ENCODE data around the gene CAPG.

Gene CAPG

DNA sequence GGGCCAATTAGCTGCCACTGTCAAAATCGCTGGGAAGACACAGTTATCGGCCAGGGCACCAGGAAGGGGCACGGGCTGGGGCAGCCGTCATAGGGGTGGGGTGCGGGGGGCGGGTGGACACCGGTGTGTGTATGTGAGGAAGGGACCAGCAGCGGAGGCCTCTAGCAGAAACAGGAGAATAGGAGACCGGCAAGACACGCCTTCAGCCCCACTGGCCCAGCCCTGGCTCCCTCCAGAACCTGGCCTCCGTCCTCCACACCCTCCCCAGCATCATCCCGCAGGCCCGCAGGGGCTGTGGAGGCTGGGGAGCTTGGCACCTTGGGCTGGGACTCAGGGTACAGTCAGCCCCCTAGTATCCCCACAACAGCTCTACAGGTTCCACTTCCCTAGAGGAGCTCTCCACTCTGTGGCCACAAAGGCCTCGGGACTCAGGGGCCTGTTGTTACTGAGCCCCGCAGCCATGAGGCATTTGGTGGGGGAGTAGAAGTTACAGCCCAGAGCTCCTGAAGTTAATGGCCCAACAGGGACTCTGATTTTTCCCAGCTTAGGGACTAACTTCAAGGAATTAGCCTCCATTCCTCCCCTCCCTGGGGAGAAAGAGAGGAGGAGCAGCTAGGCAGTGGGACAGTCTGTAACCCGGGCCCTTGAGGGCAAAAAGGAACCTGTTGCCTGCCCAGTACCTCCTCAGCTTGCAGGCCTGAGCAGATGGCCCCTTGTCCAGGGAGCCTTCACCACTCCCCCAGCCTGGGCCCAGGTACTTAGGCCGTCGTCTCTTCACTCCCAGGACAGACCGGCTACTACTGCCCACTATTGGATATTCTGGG, 28.2 kb upstream of the CAPG start:
- no peak for DNase-seq (ENCODE audit: low spot score)

DNA sequence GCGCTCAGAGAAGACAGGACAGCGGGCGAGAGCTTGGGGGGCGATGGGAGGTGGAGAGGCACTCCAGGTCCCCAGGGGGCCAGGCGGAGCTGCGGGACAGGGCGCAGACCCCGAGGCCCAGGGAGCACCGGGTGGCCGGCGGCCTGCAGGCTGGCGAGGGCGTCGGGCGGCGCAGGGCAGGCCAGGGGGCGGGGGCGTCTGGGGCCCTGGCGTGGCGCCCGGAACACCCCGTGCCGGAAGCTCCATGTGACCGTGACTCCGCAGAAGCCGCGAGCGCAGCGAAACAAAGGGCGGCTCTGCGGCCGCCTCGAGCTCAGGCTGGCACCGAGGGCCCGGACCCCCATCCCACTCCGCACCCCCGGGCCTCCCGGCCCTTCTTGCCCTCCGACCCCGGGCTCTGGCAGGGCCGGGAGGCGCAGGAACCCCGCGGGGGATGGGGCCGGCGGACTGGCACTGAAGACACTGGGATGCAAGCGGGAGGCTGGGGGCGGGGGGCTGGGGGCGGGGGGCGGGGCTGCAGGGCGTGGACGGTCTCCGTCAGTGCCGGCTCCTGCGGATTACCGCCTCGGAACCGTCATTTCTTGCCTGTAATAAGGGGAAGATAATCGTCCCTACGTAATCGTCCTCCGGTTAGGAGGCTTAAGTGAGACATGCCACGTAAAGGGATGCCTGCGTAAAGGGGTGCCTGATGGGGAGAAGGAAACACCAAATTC, 27.5 kb upstream of the CAPG start:
- peak; percentile 84 for DNase-seq (ENCODE audit: low spot score)

DNA sequence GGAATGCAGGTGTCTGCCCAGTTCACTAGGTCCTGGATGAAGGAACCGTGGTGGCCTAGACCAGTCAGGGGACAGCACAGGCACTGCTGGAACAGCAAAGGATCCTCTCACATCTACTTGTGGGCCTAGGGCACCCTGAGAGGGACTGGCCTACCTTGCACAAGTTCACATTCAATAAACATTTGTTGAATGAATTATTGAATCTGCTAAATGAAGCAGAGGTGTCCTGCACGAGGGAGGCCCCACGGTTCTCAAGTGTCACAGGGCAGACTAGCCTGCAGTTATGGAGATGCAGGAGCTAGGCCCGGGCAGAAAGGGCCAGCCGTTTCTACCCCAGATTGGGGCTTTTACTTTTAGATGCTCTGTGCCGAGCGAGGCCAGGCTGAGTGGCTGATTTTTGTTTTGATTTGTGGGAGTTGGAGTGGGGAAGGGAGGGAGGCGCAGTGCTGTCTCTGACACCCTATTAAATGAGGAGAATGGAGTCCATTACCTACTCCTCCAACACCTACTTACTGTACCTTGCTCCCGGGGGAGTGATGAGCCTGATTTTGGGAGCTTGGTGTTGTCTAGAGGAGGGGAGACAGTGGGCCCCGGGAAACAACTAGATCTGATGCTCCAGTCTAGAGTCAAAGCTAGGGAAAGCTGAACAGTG, 26.8 kb upstream of the CAPG start:
- no peak for DNase-seq (ENCODE audit: low spot score)

DNA sequence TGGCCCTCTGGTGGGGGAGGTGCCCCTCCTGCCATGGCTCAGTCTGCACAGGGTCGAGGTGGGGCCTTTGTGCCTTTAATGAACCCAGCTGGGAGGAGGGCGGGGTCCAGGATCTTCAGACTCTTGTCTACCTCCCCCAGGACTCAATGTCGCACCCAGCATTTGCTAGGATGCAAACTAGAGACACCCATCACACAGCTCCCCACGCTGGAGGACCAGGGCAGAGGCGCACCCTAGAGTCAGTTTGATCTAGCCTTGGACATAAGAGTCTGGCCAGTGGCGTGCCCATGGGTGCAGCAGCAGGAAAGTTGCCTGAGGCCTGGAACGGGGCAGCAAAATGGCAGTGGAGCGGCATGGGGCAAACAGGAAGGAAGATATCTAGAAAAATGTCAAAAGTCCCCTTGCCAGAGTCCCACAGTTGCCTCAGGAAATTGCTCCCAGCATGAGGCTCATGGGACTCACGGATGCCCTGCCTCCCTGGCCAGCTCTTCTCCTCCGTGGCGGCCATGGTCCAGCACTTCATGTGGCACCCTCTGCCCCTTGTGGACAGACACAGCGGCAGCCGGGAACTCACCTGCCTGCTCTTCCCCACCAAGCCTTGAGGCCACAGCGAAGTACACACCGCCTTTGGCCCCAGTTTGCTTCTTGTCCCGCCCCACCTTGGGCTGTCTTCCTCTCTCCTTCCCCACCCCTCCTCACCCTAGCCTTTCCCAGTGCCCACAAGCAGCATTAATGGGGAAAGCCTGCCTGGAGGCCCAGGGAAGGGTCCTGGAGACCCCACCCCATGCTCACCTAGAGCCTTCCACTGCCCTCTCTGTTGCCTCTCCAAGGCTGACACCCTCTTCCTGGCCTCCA, 26.0 kb upstream of the CAPG start:
- DNase-seq (ENCODE audit: low spot score) = no peak

DNA sequence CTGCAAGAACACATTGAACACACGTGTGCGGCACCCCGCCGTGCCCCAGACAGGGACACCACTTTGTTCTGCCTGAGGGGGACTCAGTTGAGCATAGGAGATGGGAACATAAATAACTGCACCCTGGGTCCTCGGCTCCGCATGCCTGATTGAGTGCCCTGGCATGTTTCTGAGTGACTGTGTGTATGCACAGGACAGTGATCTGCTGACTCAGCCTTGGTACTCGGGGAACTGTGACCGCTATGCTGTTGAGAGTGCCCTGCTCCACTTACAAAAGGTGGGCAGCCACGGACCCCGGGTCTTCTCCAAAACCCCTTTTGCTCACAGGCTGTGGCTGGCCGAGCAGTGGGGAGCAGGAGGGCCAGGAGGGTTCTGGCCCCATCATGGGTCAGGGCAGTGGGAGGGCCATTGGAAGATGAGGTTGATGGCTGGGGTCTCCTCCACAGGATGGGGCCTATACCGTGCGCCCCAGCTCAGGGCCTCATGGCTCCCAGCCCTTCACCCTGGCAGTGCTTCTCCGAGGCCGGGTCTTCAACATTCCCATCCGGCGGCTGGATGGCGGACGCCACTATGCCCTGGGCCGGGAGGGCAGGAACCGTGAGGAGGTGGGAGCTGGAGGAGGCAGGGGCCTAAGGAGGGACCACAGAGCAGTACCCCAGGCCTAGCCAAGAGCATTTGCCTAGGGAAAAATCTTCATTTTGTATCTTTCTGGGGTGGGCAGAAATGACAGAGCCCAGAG, 25.2 kb upstream of the CAPG start:
- no peak for DNase-seq (ENCODE audit: low spot score)

DNA sequence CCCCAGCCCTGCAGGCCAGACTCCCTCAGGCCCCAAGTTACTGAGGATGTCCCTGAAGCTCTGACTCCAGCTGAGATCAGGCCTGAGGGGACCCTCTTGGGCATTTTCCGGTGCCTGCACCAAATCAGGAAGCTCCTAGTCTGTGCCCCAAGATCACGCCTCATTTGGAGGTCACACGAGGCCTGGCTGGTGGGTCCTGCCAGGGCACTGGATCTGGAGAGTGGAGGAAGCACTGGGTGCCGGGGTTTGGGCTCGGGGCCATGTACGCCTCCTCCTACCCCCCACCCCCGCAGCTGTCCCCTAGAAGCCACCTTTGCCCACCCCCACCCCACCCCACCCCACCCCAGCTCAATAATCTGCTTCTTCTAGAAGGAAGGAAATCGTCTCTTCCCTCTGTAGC, 24.5 kb upstream of the CAPG start:
- DNase-seq (ENCODE audit: low spot score) = no peak

DNA sequence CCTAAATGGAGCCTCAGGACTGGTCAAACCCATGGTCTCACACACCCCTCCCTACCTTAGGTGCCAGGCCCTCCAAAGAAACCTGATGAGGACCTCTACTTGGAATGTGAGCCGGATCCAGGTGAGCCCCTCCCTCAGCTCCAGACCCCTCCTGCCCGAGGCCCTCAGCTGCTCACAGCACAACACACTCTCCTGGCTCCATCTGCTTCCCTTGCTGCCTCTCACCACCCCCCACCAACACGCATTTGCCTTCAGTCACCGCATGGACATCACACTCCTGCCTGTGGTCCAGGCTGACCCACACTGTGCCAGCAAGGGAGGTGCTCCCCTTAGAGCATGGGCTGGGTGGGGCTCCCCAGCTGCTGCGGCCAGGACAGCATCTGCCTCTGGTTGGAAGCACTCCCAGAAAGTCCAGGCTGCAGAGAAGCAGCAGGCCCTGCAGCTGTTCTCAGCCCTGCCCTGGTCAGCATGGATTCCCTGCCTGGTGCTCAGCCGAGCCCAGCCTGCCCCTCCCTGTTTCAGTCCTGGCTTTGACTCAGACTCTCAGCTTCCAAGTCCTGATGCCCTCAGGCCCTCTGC, 23.4 kb upstream of the CAPG start:
- no peak for DNase-seq (ENCODE audit: low spot score)

DNA sequence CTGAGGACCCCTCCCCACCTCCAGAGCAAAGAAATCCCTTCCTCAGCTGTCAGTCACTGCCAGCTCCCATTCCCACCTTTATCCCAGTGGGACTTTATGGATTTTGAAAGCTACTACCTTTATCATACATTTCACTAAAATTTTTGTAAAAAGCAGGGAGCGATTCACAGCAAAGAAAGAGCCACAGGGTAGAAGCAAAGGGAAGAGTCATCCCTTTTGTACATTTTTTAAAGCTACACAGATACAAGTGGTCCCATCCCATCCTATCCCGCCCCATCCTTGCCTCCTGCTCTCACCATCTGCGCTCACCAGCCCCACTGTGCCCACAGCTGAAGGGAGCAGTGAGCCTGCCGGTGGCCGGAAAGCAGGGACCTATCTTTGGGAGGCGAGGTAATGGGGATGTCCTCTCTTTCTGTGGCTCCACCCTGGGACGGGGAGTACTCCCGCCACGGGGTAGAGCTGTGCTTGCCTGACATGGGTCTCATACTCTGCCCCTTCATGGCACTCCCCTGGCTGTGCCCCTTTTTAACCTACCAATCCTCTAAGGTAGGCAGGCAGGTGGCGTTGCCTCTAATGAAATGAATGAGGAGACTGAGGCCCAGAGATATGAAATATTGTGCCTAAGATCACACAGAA, 21.5 kb upstream of the CAPG start:
- no peak for DNase-seq (ENCODE audit: low spot score)

DNA sequence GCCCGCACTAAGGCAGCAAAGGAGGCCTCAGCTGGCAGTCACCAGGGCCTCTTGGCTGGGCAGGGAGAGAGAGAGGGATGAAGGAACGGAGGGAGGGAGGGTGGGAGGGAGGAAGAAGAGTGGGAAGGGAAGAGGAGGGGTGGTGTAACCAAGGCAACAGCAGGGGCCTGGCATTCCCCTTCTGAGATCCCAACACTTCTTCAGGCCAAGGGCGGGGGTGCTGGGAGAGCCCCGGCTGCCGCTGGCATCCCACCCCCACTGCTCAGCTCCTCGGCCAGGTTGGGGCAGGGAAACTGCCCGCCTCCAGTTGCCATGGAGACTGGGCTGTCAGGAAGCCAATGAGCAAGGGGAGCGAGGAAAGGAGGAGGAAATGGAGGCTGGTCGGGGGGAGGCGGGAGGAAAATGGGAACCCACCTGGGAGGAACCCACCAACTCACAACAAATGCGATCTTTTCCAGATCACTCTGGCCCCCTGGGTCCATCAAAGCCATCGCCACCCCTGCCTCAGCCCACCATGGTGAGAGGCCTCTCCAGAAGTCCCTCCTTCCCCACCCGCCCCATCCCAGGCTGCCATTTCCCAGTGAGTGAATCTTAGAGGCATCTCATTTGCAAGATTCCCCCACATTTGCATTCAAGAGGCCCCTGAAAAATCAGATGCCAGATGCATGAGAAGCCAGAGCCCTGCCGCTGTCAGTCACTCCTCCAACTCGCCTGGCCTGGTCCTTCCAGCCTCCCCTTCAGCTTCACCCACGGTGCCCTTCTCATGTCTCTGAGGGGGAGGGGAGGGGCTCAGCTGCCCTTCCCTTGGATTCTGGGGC, 20.8 kb upstream of the CAPG start:
- no peak for DNase-seq (ENCODE audit: low spot score)

DNA sequence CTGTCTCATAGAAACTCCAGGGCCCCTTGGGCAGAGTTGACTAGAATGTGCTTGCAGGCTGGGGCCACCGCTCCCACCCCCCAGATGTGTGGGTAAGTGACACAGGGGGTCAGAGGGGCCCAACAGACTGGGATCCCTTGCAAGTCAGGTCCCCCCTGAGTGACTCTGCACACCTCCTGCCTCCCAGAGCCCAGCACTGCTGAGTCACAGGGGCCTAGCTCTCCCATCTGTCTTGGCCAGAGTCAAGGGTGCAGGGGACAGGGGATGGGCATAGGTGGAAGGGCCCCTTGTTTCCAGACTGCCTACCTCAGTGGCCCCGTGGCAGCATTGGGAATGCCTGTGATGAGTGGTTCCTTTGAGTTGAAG, 19.7 kb upstream of the CAPG start:
- no peak for DNase-seq (ENCODE audit: low spot score)

DNA sequence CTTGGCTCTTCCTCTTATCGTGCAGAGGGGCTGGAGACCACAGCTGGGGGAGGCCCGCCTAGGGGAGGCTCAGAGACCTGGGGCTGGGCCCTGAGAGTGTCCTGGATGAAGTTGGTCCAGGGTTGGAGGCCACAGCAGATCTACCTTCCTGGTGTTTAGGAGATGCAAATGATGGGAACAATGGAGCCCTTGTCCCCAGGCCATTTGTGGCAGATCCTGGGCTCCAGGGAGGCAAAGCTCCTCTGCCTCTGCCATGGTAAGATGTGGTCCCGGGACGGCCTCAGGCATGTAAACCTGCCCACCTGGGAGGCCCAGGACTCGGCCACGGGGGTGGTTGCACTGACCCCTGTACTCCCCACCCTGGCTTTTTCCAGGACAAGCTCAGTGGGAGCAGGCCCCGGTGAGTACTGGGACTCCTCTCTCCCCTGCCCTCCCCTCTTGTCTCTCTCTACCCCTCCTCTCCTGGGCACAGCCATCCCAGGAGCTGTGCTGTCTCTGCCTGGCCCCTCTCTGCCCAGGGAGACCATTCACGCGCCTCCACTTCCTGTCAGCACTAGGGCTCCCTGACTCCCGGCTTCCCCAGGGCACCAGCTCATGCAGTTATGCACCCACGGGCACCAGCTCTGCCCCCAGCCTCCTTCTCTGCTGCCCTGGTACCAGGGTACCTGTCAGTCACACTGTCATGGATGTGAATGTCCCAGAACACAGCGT, 19.2 kb upstream of the CAPG start:
- DNase-seq (ENCODE audit: low spot score) = no peak

DNA sequence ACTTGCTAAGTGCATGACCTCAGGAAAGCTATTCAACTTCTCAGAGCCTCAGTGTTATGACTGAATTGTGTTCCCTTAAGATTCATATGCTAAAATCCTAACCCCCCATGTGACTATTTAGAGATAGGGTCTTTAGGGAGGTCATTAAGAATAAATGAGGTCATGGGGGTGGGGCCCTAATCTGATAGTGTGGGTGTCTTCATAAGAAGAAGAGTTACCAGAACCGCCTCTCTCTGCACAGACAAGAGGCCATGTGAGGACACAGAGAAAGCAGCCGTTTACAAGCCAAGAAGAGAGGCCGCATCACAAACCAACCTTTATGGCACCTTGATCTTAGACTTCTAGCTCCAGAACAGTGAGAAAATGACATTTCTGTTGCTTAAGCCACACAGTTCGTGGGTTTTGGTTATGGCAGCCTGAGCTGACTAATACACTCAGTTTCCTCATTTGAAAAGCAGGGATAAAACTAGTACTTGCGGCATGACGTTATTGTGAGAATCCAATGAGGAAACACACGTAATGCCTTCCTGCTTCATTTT, 18.2 kb upstream of the CAPG start:
- no peak for DNase-seq (ENCODE audit: low spot score)

DNA sequence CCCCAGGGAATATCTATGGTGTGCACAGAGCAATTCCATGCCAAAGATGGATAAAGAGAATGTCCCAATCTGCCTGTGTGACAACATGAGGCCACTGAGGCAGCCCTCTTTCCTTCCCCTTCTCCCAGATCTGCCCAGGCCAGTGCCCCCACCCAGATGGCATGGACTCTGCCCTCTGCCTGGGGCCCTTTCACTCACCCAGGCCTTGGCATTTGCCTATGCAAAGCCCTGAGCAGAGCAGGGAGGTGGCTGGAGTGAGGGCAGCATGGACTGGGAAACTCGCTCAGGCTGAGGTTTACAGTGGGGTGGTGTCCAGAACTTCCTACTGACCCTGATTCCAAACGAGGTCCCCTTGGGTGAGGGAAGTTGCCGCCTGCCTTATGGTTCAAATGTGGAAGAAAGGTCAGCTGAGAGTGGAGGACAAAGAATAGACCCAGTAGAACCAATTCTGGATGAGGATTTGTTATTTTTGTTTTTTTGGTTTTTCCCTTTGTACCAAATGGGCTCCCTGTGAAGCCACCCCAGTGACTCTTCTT, 17.2 kb upstream of the CAPG start:
- DNase-seq (ENCODE audit: low spot score) = no peak

DNA sequence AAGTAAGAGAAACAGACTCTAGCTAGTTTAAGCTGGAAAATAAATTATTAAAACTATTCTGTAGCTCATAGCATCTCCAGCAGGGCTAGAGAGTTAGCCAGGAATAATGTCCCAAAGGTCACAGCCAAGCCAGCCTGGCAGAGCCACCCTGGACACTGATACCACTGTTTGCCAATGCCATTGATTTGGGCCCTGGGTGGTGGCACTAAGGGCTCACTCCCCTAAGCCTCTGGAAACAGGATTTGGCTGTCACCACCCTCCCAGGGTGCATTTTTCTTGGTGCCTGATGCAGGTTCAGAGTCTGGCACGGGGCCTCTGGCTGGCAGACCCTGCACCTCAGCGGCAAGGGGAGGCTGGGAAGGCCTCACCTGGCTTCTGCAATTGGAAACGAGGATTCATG, 15.4 kb upstream of the CAPG start:
- DNase-seq (ENCODE audit: low spot score) = no peak

DNA sequence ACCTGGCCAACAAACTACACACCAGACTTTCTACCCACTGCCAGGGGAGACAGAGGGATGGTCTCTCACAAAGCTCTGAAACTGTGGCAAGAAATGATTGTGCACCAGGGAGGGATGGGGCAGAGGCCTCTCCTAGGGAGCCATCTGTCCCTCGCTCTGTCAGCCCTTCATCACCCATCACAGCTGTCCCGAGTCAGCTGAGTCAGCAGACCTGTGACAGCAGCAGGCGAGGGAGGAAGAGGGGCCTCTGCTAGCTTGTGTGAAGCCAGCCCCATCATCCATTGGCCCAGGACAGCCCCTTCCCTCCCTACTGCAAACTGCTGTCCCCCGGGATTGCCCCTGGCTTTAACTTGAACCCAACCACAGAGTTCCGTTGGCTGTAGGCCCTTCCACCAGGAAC, 13.4 kb upstream of the CAPG start:
- DNase-seq (ENCODE audit: low spot score) = peak; percentile 30

DNA sequence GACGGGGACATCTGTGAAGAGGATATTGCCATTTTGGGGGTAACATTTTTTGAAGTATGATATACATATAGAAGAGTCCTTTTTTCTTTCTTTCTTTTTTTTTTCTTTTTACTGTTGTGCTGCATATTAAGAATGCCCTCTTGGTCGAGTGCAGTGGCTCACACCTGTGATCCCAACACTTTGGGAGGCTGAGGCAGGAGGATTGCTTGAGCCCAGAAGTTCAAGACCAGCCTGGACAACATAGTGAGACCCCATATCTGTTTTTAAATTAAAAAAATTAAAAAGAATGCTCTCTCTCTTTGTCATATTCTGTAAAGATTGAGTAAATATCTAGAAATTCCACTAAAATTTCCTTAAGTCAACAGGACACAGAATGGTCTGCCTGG, 11.9 kb upstream of the CAPG start:
- no peak for DNase-seq (ENCODE audit: low spot score)

DNA sequence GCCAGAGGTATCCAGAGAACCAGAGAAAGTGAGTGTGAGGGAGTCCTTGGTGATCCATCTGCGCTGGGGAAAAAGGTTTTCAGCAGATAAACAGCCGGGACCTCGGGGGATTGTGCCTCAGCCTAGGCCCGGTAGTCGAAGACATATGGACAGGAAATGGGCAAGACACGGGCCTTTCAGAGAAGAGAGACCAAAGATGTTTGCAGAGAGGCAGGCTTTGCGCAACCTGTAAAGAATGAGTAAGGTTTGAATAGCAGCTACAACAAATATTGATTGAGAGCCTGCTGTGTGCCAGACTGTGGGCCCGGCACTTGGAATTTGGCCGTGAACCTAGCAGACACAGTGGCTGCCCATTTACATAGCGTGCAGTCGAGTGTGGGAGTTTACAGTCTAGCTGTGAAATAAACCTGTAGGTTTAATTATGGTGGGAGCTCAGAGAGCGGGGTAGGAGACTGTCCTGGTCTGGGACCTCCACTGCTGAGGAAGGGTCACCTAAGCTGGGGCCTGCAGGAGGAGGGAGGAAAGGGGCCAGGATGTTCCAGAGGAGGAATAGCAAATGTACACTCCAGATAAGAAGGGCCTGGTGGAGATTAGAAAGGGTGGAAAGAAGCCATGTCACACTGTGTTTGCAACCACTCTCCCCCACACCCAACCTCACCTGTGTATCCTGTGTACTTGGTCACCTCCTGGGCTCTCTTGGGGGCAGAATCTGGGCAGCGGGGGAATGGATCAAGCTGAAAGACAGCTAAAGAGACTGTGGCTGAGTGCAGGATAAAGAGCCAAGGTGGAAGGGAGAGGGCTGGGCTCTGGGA, 11.3 kb upstream of the CAPG start:
- no peak for DNase-seq (ENCODE audit: low spot score)
